SW 1271 (cell line): Measurements from ENCODE around the gene HTR3A.
A peak's percentile ranks its signal among the peaks of the same experiment; 100 is the strongest.

Experiments used
- DNase-seq, 2 experiments: peaks; one replicate each; lab custom pipeline; 2025; lab: John Stamatoyannopoulos, UW

HTR3A gene

DNA sequence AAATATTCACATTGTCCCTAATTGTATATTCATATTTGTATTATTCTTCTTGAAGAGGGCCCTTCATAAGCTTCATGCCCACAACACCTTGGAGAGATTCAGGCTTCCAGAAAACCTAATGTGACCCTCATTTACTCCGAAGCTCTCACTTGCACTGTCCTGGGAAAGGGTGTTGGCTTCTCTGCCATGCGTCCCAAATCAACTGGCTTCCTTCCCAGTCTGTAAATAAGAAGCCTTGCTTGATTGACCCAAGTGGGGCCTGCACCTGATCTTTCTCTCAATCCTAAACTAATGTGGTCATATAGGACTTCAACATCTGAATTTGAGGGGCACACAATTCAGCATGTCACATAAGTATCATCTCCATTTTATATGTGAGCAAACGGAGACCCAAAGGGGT is 44.1 kb downstream of the HTR3A start:
- no peak for DNase-seq

GRCh38 chr11:114019574-114019973 is 44.7 kb downstream of the HTR3A start:
- DNase-seq, result no peak

- DNase-seq, result no peak
Measured at GRCh38 chr11:114025329-114025907, 50.5 kb downstream of the HTR3A start.

DNA sequence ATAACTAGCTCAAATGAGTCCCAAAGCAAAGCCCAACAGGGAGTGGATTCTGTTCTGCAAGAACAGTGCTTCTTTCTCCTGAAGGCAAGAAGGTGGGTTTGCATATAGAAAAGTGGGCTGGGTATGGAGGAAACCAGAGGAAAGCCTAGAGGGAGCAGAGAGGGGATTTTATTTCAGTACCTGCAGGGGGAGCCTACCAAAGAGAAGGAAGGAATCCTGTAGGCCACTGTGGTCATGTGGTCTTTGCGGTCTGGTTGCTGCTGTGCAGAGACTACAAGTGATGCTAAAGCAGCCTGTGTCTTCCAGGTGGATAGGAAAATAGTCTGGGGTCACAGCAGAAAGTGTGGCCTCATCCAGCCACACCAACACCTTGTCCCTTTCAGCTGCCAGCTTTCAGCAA is 51.4 kb downstream of the HTR3A start:
- no peak for DNase-seq

GRCh38 chr11:114027391-114027790 is 52.5 kb downstream of the HTR3A start:
- DNase-seq, result no peak

DNA sequence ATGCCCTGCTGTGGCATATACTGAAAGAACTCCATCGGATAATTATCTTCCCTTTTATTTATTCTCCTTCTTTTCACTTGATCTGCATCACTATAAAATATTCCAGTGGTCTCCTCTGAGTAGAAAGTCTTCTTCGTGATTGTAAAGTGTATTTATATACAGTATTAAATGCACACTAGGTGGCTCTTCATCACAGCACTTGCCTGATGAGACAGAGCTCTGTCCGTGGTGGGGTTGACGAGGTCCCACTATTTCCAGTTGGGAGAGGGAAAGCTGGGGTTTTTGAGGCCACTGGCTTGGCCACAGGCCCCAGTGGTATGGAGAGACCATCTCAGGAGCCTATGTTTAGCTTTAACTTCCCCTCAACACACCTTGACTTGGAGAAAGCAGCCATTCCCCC is 53.0 kb downstream of the HTR3A start:
- DNase-seq, result no peak

DNA sequence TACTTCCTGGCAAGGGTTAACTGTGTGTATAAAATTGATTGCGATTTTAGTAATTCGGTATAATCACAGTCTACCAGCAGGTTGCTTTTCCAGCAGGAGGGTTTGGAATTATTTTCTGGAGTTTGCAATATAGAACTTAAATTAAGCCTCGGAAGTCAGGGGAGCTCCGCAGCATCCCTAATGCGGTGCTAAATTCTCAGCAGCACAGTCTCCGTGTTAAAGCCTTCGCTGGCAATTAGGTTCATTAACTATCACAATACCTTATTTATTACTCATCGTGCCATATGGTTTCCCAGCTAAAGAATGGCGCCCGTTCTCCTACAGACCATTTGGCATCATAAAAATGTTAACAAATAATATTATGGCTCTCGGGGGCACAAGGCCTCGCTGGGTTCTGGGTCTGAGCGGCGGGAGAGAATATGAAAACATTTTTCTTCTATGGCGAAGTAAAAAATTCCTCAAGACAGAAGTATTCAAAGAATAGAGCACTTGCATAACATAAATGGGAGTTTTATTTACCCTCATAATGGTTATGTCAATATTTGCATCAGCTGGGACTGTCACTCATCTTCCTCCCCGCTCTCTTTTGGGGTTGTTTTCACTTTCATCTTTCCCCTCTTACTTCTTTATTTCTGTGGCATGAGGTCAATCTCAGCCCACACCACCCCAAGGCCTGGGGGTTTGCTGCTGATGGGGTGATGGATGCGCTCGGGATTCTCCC is 56.5 kb downstream of the HTR3A start:
- DNase-seq, result no peak

DNA sequence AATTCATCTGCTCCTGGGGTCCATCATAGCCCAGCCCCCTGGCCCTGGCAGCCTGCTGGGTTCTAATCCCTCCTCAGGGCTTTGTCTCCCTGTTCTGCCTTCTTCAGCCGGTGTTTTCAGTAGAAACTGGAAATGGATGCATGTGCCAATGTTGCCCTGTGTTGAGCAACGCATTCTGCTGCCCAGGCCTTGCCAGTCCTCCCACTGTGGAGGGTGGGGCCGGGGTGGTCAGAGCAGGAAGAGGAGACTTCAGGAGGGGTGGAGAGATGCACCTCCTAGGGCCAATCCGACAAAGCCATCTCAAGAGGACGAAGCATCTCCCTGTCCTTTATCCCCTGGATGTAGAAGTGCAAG is 57.0 kb downstream of the HTR3A start:
- no peak for DNase-seq

DNA sequence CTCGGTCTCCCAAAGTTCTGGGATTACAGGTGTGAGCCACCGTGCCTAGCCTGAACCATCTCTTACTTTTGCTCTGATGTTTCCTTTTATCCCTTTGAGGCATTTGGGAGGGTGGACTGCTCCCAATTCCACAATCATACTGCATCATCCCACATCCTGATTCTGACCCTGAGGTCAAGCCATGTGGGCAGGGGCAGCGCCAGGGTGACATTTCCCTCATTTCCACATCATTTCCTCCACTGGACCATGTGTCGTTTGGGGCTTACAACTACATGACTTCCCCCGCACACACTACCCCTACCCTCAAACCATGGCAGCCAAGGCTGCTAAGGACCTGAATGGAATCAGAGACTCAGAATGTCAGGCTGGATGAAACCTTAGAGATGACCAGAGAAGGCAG is 58.2 kb downstream of the HTR3A start:
- no peak for DNase-seq

DNA sequence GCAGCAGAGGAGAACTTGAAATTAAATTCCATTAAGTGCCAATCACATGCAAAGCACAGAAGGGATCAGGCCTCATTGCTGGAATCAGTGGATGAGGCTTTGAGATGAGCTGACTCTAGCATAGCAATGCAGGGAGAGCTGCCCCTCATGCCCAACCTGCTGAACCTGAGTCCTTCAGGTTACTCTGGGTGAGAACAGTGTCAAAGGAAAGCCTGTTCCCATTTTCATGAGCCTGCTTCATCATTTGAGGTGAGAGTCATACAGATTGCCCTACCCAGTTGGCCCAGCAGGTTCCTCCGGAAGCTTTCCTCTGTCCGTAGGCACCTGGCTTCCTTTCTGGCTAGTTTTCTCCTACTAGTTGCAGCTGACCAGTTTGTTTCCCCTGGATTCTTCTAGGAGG is 58.7 kb downstream of the HTR3A start:
- no peak for DNase-seq

DNA sequence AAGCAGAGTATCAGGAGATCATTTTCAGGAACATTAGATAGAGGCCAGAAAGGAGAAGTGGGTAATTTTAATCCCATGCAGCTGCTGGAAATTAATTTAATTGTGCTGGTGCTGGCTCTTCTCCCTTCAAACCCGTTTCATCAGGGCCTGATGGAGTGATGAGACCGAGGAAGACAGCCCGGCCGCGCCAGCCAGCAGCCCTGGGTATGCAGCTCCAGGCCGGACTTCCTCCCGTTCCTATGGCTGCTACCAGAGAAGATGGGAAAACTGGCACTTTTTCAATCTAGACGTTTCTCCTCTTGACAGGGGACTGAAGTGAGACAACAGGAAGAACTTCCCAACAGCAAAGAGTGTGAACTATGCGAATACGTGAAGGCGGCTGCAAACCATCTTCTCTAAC is 60.0 kb downstream of the HTR3A start:
- no peak for DNase-seq

GRCh38 chr11:114036147-114036811 is 61.4 kb downstream of the HTR3A start:
- peak; percentile 16 to 46 for DNase-seq

GRCh38 chr11:114036958-114037357 is 62.0 kb downstream of the HTR3A start:
- no peak for DNase-seq

DNA sequence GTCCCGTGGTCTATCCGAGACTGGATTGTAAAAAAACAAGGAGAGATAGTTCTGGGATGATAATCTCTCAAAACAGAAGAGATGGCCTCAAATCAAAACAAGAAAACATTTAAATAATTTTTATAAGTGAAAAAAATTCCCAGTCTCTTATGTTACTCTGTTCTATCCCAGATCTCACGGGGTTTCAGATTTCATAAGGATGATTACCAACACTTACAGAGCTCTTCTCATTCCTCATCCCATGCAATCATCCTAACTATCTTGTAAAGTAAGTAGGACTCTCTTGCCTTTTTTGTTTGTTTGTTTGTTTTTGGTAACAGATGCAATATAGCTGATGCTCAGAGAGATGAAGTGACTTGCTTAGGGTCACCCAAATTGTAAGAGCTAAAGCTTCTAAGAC is 64.6 kb downstream of the HTR3A start:
- no peak for DNase-seq
